ENCODE measurements around the gene CUX1.
"Not testable (repeated sequence)": the region's sequence is repeated elsewhere in the genome, so short reads cannot be mapped to it uniquely, and the experiment has no call there.

Gene CUX1

DNA sequence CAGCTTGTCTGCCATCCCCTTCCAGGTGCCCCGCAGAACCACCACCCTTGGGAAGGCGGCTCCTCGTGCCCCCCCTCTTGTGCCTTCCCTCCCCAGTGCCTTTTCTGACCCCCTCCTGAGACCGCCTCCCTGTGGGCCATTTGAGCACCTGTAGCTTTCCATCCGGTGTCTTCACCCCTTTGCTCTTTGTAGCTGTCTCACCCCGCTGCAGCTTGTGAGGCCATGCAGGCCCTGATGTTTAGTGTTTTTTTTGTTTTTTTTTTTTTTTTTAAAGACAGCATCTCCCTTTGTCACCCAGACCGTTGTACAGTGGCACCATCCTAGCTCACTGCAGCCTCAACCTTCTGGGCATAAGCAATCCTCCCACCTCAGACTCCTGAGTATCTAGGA is 52.5 kb downstream of the CUX1 start:
- DNase-seq (ENCODE audit: low read depth), result no peak

DNA sequence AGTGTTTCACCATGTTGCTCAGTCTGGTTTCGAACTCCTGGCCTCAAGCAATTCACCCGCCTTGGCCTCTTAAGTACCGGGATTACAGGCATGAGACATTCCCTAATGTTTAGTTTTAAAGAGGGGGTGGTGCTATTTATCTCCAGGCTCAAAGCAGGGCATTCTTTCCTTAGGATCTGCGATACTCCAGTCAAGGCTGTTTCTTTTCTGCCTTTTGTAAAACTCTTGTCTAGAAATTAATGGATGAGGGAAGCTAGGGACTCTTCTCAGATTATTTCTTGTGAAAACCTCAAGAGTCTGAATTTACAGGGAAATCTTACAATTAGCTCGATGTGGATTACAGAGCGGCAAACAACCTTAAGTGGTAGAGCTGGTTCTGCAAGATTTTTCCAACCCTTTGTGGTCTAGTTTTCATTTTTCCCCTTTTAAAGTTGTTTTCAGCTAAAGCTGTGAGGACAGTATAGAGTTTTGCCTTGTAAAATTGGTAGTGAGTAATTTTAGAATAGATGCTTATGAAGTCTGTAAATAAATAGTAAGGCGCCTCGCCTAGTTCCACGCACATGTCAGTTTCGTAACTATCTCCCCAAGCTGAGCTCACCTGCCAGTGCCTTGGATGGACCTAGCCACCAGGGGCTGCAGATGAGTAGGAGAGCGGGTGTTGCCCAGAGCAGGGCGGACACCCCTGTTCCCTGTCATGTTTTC is 53.1 kb downstream of the CUX1 start:
- DNase-seq (ENCODE audit: low read depth), result no peak

DNA sequence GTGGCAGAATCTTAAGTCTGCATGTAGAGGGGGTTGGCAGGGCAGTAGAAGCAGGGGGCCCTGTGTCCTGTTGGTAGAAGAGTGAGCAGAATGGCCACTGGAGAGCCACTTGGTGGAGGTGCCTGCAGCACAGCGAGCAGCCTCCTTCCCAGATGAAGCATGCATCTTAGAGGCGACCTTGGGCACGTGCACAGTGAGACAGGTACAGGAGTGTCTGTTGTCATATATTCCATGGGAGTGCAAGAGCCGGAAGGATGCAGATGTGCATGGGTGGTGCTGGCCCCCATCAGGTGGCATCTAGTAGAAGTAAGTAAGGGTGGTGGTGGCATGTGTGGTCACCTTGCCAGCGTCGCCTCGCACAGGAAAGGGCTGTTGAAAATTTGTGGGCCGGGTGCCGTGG is 53.9 kb downstream of the CUX1 start:
- DNase-seq (ENCODE audit: low read depth), result no peak

DNA sequence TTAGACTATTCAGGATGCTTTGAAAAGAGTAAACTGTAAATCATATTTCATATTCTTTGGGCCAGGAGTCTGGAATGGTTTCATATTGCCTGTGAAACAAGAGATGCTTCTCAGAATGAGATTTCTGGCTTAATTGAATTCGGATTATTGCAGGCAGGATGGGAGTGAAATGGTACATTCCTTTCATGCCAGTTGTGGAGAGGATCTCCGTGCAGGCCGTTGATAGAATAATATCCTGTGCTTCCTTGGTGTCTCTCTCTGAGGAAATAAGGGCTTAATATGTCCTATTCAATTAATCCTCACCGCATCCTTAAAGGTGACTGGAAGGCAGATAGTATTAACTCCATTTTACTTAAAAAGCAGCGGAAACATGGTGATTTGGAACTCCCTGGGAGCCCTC is 56.6 kb downstream of the CUX1 start:
- DNase-seq (ENCODE audit: low read depth), result no peak

DNA sequence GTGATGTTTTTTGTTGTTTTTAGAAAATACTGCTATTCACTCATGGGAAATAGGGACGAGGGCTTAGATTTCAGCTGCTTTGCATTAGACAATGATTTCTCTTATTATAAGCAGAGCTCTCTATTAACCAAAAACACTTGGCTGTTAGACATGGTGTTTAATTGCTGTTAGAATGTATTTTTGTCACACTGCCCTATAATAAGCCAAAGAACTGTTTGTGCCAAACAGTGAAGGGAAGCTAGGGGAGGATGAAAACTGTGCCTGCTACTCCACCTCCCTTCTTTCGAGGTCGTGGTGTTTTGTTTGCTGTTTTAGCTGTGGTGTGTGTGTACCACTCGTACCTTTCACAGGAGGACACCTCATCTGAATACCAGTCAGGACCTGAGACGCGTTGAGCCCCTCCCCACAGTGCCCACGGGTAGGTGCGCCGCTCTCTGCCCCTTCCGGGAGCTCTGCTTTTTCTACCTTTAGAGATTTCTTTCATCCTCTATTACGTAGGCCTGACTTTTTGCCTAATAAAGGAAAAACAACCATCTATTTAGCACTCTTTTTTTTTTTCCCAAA is 57.9 kb downstream of the CUX1 start:
- no peak for DNase-seq (ENCODE audit: low read depth)

DNA sequence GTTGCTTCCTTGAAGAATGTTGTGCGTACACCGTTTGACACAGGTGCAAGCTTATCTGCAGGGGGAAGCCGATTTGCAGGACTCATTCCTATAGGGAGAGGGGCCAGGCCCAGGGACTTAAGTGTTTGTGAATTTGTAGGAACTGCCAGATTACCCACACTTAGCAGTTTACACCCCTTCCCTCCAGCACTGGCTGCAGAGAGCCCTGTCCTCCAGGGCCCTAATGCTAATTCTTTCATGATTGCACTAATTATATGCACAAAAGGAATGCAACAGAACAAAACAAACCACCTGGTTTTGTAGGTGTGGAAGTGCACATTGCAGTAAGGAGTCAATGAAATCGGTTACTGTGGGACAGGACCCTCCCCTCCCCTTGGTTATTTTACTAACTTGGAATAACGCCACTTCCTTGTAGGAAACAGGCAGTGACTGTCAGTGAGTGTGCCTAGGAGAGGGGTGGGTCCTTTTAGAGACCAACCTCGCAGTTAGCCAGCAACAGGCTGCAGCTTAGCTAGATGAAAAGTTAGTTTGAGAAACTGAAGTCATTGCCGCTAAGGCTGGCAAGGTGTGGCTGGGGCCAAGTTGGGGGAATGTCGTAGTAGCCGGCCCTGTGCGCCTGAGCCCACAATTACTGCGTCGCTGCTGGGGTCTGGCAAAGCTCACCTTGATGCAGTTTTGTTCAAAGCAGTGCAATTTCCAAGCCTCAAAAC is 60.6 kb downstream of the CUX1 start:
- DNase-seq (ENCODE audit: low read depth), result no peak

DNA sequence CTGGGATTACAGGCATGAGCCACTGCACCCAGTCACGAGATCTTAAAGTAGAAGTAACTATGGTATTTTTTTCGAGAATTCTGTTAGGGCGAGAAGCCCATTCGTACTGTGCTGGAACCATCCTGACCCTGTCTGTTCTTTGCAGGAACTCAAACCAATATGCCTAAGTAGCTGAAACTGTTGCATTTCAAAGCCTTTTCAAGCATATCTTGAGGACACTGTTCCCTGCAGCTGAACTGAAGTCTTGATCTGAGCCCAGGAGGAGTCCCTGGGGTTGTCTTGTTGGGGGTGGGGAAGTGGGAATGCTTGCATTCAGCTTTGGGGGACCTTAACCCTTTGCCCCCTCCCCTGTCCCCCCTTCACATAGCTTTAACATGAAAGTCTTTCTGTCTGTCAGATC is 61.5 kb downstream of the CUX1 start:
- no peak for DNase-seq (ENCODE audit: low read depth)

DNA sequence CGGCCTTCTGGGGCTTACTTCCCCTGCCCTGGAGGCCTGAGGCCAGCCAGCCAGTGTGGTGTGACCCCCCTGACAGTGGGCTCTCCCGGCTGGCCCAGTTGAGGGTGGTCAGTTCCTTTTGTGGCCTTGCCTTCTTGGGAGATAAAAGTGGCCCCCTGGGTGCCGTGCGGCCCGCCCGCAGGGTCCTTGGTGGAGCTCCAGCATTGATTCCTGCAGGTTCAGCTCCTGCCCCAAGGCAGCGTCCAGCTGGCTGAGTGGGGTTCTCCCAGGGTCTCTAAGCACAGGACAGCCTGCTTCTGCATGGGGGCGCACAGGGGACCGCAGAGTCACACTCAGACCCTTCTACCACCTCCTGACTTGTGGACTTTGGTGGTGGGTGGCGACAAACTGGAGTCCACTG is 62.1 kb downstream of the CUX1 start:
- DNase-seq (ENCODE audit: low read depth), result no peak

DNA sequence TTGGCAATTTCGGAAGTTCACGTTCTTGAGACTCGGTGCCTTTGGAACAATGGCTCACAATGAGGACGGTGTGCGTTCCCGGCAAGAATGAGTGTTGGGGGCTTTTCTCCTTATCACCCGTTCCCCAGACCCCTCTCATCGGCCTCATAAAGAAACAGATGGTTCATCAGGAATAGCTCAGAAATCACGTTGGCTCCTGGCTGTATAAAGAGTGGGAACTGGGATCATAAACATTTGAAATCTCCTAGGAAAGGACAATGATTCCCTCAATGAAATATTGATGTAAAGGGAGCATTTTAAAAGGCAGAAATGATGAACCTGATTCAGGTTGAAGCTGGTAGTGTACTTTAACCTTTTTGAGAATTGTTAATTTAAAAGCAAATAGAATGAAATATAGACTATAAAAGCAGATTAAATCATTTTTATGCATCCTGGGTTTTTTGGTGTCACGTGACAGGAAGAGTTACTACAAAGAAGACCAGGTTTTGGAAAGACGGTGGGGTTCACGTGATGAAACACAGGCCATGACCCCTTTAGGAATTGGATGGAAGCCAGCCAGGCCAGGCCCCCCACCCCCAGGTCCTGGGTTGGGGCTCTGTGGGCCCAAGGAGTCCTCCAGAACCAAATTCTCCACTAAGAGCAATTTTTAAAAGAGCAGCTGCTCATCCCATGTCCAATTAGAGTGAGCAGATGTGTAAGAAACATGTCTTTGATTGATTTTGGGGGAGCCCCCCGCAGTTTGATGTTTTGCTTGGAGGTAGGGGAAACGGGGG is 63.0 kb downstream of the CUX1 start:
- no peak for DNase-seq (ENCODE audit: low read depth)

DNA sequence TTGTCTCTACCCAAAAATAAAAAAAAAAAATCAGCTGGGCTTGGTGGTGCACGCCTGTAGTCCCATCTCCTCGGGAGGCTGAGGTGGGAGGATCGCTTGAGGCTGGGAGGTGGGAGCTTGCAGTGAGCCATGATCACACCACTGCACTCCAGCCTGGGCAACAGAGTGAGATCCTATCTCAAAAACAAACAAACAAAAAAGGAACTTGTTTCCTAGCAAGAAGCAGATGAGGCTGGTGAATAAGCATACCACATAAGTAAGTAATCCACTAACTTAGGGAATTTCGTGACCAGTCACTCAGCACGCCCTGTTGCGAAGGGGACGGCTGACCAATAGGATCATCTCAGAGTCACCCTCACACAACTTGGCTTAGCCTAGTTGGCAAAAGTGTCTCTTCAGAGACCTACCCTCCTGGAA is 64.6 kb downstream of the CUX1 start:
- DNase-seq (ENCODE audit: low read depth), result peak; percentile 92

DNA sequence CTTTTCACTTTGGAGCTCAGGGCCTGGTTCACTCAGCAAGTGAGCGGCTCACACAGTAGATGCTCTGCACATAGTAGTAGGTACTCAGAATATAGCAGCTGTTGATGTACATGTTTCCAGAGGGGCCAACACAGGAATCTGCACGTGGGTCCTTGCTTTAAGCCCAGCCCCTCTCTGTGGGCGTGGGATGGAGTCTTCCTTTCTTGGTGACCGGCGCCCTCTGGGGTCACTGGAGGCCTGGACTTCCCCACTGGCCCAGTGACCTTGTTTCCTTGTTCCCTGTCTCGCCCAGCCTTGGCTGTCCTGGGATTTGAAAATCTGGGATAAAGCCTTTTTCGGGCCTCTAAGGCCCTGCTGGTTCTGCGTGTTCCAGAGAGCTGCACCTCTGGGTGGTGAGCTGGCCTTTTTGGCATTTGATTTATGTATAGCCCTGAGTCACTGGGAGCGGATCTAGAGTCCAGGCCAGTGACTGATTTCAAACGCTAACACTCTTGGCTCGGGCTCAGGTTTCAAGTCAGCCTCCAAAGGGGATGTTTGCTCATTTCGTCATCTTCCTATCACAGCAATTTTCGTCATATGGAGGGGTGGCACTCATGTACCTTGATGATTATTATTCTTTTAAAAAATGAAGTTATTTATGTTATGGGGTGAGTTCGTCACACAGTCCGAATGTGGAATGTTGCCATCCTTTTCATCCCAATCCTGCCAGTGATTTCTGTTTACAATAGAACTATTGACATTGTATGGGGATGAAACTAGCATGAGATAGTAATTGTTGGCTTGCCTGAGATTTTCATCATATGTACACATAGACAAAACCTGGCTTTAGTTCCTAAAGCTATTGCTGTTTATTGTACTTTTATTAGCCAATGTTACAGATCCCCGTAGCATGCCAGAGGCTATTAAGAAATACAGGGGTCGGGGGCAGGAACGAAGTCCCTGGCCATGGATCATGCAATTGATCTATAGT is 65.5 kb downstream of the CUX1 start:
- peak; percentile 99 for DNase-seq (ENCODE audit: low read depth)

DNA sequence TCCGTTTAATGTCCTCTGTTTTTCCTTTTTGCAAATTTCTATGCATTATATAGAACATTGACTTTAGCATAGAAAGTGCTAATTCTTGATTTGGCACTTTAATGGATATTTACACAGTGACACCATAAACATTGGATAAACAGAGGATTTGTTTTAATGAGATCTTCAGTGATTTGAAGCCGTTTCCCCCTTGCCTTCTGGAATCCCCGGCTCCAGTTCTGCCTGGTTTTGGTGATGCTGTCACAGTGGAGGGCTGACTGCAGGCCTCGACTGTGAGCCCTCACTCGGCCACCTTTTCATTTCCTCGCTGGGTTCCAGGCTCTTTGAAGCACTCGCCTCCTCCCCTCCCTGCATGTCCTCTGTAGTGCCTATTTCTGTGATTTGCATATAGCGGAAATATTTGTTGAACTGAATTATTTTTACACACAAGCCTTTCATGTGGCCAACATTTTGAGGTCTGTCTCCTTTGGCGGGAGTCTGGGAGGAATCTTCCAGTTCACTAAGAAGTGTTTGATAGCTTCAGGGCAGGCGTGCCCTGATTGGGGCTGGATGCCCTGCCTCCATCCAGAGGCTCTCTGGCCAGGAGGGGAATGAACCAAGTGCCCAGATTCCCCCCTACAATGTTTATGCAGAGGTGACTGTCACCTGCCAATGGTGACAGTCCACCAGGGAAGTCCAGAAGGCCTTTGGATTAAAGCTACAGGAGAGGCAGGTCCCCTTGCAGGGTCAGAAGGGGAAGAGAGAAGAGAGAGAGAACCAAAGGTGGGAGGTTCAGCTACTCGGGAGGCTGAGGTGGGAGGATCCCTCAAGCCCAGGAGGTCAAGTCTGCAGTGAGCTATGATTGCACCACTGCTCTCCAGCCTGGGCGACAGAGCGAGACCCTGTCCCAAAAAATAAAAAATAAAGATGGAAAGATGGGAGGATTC is 67.5 kb downstream of the CUX1 start:
- no peak for DNase-seq (ENCODE audit: low read depth)

DNA sequence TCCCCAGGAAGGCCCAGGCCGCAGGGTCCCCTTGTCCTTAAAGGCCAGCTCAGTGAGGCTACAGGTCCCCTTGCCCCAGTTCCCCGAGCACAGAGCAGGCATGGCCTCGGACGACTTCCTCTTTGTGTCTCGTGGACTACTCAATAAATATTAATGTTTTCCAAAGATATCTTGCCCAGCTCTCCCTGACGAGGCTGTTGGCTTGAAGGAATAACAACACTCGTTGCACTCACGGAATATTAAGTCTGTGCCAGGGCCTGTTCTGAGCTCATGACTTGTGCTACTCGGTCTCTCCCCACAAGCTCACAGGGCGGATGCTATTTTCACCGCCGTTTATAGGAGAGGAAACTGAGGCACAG is 68.2 kb downstream of the CUX1 start:
- no peak for DNase-seq (ENCODE audit: low read depth)

DNA sequence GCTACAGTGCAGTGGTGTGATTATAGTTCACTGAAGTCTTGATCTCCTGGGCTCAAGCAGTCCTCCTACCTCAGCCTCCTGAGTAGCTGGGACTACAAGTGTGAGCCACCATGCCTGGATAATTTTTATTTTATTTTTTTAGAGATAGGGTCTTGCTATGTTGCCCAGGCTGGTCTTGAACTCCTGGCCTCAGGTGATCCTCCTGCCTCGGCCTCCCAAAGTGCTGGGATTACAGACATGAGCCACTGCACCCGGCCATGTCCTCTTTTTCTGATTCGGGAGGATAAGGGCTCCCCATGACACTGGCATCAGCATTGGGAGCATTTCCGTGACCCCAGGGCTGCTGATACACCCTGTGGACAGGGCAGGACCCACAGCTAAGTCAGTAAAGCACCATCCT is 69.9 kb downstream of the CUX1 start:
- not testable (repeated sequence) for DNase-seq (ENCODE audit: low read depth)

DNA sequence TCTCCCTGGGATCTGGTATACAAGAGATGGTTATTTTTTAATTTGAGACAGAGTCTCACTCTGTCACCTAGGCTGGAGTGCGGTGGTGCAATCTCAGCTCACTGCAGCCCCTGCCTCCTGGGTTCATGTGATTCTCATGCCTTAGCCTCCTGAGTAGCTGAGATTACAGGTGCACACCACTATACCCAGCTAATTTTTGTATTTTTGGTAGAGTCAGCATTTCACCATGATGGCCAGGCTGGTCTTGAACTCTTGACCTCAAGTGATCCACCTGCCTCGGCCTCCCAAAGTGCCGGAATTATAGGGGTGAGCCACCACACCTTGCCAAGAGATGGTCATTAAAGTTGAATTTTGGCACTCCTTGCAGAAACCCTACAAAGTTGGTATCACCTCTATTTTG is 71.1 kb downstream of the CUX1 start:
- DNase-seq (ENCODE audit: low read depth), result not testable (repeated sequence)

DNA sequence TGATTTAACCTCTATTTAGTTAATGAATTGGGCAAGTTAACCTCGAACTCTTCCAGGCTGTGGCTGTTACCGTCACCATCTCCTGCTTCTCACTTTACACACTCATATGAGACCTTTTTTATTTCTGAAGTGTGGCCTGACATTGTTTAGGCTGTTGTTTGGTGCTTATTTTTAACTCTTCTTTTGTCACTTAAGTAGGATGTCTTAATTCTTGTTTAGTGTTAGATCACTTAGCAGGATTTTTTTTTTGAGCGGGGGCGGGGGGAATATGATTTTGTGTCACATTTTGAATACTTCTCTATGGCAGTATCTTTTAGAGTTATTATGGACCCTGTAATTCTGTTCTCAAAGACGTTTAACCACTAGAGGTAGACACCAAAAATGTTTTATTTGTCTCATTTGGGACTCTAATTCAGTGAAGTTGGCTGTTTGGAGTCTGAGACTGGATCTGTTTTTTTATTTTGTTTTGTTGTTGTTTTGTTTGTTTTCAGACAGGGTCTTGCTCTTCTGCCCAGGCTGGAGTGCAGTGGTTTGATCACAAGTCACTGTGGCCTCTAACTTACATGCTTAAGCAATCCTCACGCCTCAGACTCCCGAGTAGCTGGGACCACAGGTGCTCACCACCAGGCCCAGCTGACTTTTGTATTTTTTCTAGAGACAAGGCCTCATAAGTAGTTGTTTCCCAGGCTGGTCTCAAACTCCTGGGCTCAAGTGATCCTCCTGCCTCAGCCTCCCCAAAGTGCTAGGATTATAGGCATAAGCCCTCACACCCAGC is 73.5 kb downstream of the CUX1 start:
- DNase-seq (ENCODE audit: low read depth), result no peak

DNA sequence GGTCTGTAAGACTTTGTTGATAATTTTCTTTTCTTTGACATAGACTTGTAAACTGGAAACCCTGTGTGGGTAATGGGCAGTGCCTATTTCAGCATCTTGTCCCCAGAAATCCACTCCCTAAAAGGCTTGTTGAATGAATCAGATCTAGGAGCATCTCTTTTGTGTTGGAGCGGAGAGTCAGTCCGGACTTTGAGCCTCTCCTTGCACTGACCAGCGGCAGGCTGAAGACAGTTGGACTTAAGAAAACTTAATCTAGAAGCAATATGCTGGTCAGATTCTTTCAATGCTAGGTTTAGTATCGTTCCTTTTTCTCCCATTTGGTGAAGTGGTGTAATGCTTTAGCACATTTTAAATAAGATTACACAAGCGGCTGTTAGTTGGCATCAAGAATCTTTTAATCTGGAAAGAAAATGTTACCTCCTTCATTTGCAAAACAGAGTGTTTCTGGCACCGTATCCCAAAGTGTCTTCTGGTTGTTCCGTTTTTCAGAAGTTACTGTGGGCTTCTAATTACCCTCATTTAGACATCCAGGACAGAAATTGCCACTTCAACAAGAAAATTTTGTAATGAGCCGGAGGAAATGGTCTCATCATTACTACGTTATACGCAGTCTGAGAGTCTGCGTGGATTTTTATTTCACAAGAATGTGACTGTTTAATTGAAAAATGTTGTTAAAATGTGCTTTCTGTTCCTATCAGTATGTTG is 74.7 kb downstream of the CUX1 start:
- no peak for DNase-seq (ENCODE audit: low read depth)

DNA sequence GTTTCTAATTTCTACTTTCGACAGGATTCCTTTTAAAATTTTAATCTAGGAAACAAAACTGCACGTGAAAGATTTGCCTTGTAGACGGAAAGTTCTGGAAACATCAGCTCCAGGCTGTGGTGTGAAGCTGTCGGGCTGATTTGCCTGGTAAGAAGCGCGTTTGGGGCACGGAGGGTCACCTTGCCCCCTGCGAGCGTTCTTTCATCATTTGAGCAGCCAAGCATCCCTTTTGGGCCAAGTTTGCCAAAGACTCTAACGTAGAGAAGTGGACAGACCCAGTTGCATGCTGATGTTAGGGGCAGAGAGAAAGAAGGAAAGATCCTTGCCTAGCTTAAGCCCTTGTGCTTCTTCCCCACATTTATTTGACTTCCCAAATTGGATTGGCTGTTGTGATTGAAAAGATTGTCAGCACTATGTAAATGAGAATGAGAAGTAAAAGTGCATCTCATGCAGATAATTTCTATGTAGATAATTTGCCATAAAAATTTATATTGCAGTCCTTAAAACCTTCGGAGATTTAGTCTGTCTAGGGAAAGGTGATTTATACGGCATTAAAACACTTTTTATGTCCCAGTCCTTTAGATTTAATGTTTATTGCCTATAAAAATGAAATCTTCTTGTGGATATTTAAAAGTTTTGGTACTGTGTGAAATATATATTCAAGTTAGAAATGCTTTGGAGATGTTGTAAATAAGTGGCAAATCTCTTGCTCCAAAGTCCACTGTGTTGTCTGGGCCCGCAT is 76.1 kb downstream of the CUX1 start:
- no peak for DNase-seq (ENCODE audit: low read depth)
